ENCODE measurements around the gene TNRC6C.

Gene TNRC6C

GRCh38 chr17:77929180-77929564, 29.3 kb upstream of the TNRC6C start:
- H3K23ac ChIP-seq (ENCODE audit: low read depth, low read length, poor library complexity), result no peak overlapping the region
- H3K27ac ChIP-seq (replicated peaks; ENCODE audit: low read length), result no peak overlapping the region
- H2AK5ac ChIP-seq (ENCODE audit: low read depth, low read length), result peak overlapping the region; percentile 32
- no peak overlapping the region for H2AFZ ChIP-seq (ENCODE audit: low read length)
- peaks cover 0 to 2% of the 10 kb centered on the region in 2 donors for H3K9me3 ChIP-seq (replicated peaks in 1 of 2; ENCODE audit: control insufficient read depth in 2 of 2, insufficient read depth in 1 of 2, low read depth in 1 of 2, low read length in 2 of 2)
- no CpG with 5 or more reads among the region's 6 CpGs for WGBS, 2 donors (ENCODE audit: extremely low coverage in 2 of 2, insufficient read length in 2 of 2, insufficient replicate concordance in 1 of 2)
- no peak overlapping the region for H2BK15ac ChIP-seq (ENCODE audit: low read length)
- no peak overlapping the region for H3K9ac ChIP-seq (ENCODE audit: low read depth, low read length, poor library complexity)
- H2BK5ac ChIP-seq (ENCODE audit: low read length), result no peak overlapping the region
- H3K27me3 ChIP-seq (ENCODE audit: control insufficient read depth in 3 of 3, insufficient read depth in 3 of 3, low read depth in 1 of 3, low read length in 3 of 3), result peaks cover 0 to 9% (median 0%) of the 10 kb centered on the region in 3 experiments
- H3K36me3 ChIP-seq (replicated peaks in 1 of 2; ENCODE audit: control insufficient read depth in 2 of 2, insufficient read depth in 2 of 2, low read length in 2 of 2), result no peaks in the 10 kb centered on the region
- no peak overlapping the region for H3K4me2 ChIP-seq (ENCODE audit: insufficient read depth, low read length, poor library complexity, severe bottlenecking)
- H2BK12ac ChIP-seq (ENCODE audit: low read length), result no peak overlapping the region
- H3K14ac ChIP-seq (ENCODE audit: low read length), result no peak overlapping the region
- peaks cover 9 to 24% of the 10 kb centered on the region in 2 donors for H3K4me1 ChIP-seq (ENCODE audit: control insufficient read depth in 2 of 2, insufficient read depth in 1 of 2, low read depth in 1 of 2, low read length in 2 of 2)
- no peak overlapping the region for H2BK120ac ChIP-seq (ENCODE audit: low read depth, low read length)
- no peak overlapping the region for H3K18ac ChIP-seq (ENCODE audit: low read length)
- H3K4me3 ChIP-seq (ENCODE audit: low read length in 2 of 2), result no peak overlapping the region
- H3K4ac ChIP-seq (ENCODE audit: low read length), result no peak overlapping the region
- no peaks in the 10 kb centered on the region for H3K79me1 ChIP-seq (ENCODE audit: low read depth, low read length)
- no peak overlapping the region for H4K91ac ChIP-seq (ENCODE audit: low read depth, low read length, poor library complexity)
- DNase-seq (ENCODE audit: low spot score), result no peak
- H4K8ac ChIP-seq (ENCODE audit: low read depth, low read length), result no peak overlapping the region

GRCh38 chr17:77929871-77930436, 28.5 kb upstream of the TNRC6C start:
- no peak for DNase-seq (ENCODE audit: low spot score)
- Histone ChIP-seq H3K14ac (ENCODE audit: low read length) (peak overlapping the region; percentile 32), H3K79me1 (ENCODE audit: low read depth, low read length) (no peaks in the 10 kb centered on the region), H3K4me1 (ENCODE audit: control insufficient read depth in 2 of 2, insufficient read depth in 1 of 2, low read depth in 1 of 2, low read length in 2 of 2) (peaks cover 7 to 20% of the 10 kb centered on the region in 2 donors), H3K23ac (ENCODE audit: low read depth, low read length, poor library complexity) (no peak overlapping the region), H2BK15ac (ENCODE audit: low read length) (peak overlapping the region; percentile 96), H2BK5ac (ENCODE audit: low read length) (peak overlapping the region; percentile 12), H3K27me3 (ENCODE audit: control insufficient read depth in 3 of 3, insufficient read depth in 3 of 3, low read depth in 1 of 3, low read length in 3 of 3) (peaks cover 0 to 4% (median 0%) of the 10 kb centered on the region in 3 experiments), H3K4ac (ENCODE audit: low read length) (no peak overlapping the region), H3K36me3 (replicated peaks in 1 of 2; ENCODE audit: control insufficient read depth in 2 of 2, insufficient read depth in 2 of 2, low read length in 2 of 2) (no peaks in the 10 kb centered on the region), H4K8ac (ENCODE audit: low read depth, low read length) (no peak overlapping the region), H3K27ac (replicated peaks; ENCODE audit: low read length) (no peak overlapping the region), H2BK120ac (ENCODE audit: low read depth, low read length) (no peak overlapping the region), H2AK5ac (ENCODE audit: low read depth, low read length) (peak overlapping the region; percentile 66), H3K9me3 (replicated peaks in 1 of 2; ENCODE audit: control insufficient read depth in 2 of 2, insufficient read depth in 1 of 2, low read depth in 1 of 2, low read length in 2 of 2) (peaks cover 0 to 2% of the 10 kb centered on the region in 2 donors), H2AFZ (ENCODE audit: low read length) (no peak overlapping the region), H3K4me2 (ENCODE audit: insufficient read depth, low read length, poor library complexity, severe bottlenecking) (no peak overlapping the region), H3K9ac (ENCODE audit: low read depth, low read length, poor library complexity) (no peak overlapping the region), H3K18ac (ENCODE audit: low read length) (peak overlapping the region; percentile 68), H4K91ac (ENCODE audit: low read depth, low read length, poor library complexity) (no peak overlapping the region), H2BK12ac (ENCODE audit: low read length) (peak overlapping the region; percentile 59), H3K4me3 (ENCODE audit: low read length in 2 of 2) (no peak overlapping the region)
- no CpG with 5 or more reads among the region's 14 CpGs for WGBS, 2 donors (ENCODE audit: extremely low coverage in 2 of 2, insufficient read length in 2 of 2, insufficient replicate concordance in 1 of 2)

GRCh38 chr17:77930780-77931768, 27.4 kb upstream of the TNRC6C start:
- H2BK15ac ChIP-seq (ENCODE audit: low read length), result peak overlapping the region; percentile 88
- peak overlapping the region; percentile 75 for H2AFZ ChIP-seq (ENCODE audit: low read length)
- no peak overlapping the region for H3K9ac ChIP-seq (ENCODE audit: low read depth, low read length, poor library complexity)
- WGBS, 2 donors (ENCODE audit: extremely low coverage in 2 of 2, insufficient read length in 2 of 2, insufficient replicate concordance in 1 of 2), result no CpG with 5 or more reads among the region's 24 CpGs
- H3K79me1 ChIP-seq (ENCODE audit: low read depth, low read length), result no peaks in the 10 kb centered on the region
- H2BK12ac ChIP-seq (ENCODE audit: low read length), result peak overlapping the region; percentile 82
- no peak overlapping the region for H3K4me3 ChIP-seq (ENCODE audit: low read length in 2 of 2)
- peak overlapping the region; percentile 98 for H4K91ac ChIP-seq (ENCODE audit: low read depth, low read length, poor library complexity)
- peak overlapping the region; percentile 52 for H3K23ac ChIP-seq (ENCODE audit: low read depth, low read length, poor library complexity)
- peak overlapping the region; percentile 95 for H3K14ac ChIP-seq (ENCODE audit: low read length)
- peaks cover 0 to 4% (median 0%) of the 10 kb centered on the region in 3 experiments for H3K27me3 ChIP-seq (ENCODE audit: control insufficient read depth in 3 of 3, insufficient read depth in 3 of 3, low read depth in 1 of 3, low read length in 3 of 3)
- peak overlapping the region; percentile 72 for H4K8ac ChIP-seq (ENCODE audit: low read depth, low read length)
- H3K27ac ChIP-seq (replicated peaks; ENCODE audit: low read length), result no peak overlapping the region
- peak overlapping the region; percentile 90 for H3K18ac ChIP-seq (ENCODE audit: low read length)
- H3K9me3 ChIP-seq (replicated peaks in 1 of 2; ENCODE audit: control insufficient read depth in 2 of 2, insufficient read depth in 1 of 2, low read depth in 1 of 2, low read length in 2 of 2), result peaks cover 0 to 2% of the 10 kb centered on the region in 2 donors
- no peak overlapping the region for H2AK5ac ChIP-seq (ENCODE audit: low read depth, low read length)
- H2BK5ac ChIP-seq (ENCODE audit: low read length), result no peak overlapping the region
- H3K36me3 ChIP-seq (replicated peaks in 1 of 2; ENCODE audit: control insufficient read depth in 2 of 2, insufficient read depth in 2 of 2, low read length in 2 of 2), result no peaks in the 10 kb centered on the region
- no peak overlapping the region for H3K4me2 ChIP-seq (ENCODE audit: insufficient read depth, low read length, poor library complexity, severe bottlenecking)
- no peak overlapping the region for H3K4ac ChIP-seq (ENCODE audit: low read length)
- no peak for DNase-seq (ENCODE audit: low spot score)
- no peak overlapping the region for H2BK120ac ChIP-seq (ENCODE audit: low read depth, low read length)
- H3K4me1 ChIP-seq (ENCODE audit: control insufficient read depth in 2 of 2, insufficient read depth in 1 of 2, low read depth in 1 of 2, low read length in 2 of 2), result peaks cover 4 to 21% of the 10 kb centered on the region in 2 donors

Data from neuronal stem cell (in vitro differentiated cells).